VCaP (cell line): ENCODE results near the gene DUS3L.
A peak's percentile ranks its signal among the peaks of the same experiment; 100 is the strongest.

Experiments used
- H3K27ac ChIP-seq: fragments of 450-650 bp; 2 replicates; pipeline ENCODE4 v1.5.1; 2017
- TF ChIP-seq, protein P1 (sequence below): fragments of 450-650 bp; conservative IDR thresholded peaks from 2 replicates; pipeline ENCODE4 v1.5.1; 2017; ENCODE audit warnings: mild to moderate bottlenecking, moderate library complexity

Gene DUS3L

DNA sequence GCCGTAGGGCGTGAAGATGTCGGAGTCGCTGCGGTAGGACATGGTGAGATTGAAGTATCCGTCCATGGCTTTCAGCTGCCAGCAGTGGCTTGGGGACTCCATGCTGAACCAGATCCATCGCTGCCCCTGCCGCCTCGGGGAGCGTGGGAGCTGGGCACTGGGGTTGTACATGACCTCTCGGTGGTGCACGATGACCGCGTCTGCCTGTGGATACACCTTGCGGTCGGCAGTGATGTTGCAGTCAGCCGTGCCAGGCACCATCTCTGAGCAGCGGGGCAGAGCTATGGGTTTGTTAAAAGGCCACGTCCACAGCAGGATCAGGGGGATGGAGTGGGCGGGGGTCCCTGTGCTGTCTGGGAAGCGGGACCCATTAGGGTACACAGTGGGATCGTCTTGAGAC, 41.1 kb upstream of the DUS3L start:
- TF ChIP-seq, protein P1, sequence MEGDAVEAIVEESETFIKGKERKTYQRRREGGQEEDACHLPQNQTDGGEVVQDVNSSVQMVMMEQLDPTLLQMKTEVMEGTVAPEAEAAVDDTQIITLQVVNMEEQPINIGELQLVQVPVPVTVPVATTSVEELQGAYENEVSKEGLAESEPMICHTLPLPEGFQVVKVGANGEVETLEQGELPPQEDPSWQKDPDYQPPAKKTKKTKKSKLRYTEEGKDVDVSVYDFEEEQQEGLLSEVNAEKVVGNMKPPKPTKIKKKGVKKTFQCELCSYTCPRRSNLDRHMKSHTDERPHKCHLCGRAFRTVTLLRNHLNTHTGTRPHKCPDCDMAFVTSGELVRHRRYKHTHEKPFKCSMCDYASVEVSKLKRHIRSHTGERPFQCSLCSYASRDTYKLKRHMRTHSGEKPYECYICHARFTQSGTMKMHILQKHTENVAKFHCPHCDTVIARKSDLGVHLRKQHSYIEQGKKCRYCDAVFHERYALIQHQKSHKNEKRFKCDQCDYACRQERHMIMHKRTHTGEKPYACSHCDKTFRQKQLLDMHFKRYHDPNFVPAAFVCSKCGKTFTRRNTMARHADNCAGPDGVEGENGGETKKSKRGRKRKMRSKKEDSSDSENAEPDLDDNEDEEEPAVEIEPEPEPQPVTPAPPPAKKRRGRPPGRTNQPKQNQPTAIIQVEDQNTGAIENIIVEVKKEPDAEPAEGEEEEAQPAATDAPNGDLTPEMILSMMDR = no peak
- H3K27ac ChIP-seq = no peak overlapping the region

DNA sequence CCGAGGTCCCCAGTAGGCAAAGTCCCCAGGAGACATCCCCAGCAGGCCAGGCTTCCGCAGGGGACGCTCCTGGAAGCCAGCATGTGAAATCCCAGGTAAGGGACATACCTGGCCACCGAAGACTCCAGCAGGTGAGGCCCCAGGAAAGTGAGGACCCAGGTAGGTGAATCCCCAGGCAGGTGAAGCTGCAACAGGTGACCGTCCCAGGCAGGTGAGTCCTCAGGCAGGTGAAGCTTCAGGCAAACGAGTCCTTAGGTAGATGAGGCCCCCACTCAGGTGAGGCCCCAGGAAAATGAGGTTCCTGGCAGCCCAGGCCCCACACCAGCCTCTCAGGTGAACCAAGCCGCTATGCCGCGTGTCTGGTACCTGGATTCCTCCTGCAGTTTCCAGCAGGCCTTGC, 40.2 kb upstream of the DUS3L start:
- H3K27ac ChIP-seq = no peak overlapping the region
- TF ChIP-seq, protein P1 = no peak

DNA sequence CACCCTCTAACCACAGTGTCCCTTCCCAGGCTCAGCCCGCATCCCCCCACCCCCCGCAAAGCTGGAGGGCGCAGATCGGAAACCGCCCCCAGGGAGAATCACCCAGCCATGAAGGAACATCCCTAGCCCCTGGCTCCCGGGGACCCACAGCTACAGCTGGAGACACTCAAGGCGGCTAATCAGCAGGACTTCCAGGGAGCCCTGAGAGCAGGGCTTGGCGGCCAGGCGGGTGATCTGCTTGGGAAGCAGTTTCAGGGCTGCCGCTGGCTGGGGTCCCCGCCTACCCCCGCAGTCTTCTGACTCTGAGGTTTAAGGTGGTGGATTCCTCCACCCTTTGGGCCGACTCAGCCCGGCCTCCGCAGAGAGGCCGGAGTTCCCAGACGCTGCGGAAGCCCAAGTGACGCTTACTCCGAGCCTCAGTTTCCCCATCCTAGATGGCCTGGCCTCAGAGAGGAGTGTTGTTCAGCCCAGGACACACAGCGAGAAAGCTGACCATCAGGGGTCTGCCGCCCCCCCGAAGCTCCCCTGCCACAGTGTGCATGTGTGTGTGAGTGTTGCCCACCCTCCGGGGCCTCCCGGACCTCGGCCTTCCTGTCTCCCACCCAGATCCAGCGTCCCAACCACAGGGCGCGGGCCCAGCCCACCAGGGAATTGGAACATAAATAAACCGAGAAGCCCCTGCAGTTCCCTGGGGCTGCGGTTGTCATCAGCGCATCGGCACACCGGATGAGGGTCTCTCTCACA, 38.8 kb upstream of the DUS3L start:
- TF ChIP-seq, protein P1 = no peak
- no peak overlapping the region for H3K27ac ChIP-seq

DNA sequence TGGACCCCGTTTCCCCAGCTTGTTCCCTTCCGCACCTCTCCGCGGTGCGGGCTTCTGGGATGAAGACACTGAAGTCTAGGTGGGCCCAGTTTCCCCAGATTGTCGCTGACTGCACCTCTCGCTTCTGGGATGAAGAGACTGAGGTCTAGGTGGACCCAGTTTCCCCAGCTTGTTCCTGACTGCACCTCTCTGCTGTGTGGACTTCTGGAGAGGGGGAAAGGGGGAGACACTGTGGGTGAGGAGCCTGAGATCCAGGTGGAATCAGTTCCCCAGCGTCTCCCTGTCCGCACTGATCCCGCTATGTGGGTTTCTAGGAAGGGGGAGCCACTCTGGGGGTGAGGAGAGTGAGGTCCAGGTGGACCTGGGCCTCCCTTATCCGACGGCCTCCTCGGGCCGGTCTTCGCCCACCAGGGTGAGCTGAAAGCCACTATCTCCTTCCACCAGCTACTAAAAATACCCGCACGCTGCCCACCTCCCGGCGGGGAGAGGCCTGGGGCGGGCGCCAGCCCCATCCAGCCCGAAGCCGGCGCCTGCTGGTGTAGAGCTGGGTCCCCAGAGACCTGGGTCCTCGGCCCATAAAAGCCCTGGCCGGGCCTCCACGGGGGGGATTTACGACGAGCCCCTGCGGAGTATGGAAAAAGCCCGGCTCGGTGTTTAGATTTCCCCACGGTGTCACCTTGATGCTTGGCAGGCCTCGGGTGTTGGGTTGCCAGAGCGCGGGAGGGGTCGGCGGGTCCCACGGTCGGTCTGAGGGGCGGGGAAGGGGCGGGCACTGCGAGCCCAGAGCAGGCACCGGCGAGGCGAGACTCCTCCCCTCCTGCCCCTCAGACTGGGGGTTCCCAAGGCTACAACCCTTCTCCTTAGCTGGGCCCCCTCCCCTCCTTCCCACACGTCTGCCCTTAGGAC, 38.0 kb upstream of the DUS3L start:
- H3K27ac ChIP-seq = peak overlapping the region; percentile 59; the same call in 1 of the 2 replicates

DNA sequence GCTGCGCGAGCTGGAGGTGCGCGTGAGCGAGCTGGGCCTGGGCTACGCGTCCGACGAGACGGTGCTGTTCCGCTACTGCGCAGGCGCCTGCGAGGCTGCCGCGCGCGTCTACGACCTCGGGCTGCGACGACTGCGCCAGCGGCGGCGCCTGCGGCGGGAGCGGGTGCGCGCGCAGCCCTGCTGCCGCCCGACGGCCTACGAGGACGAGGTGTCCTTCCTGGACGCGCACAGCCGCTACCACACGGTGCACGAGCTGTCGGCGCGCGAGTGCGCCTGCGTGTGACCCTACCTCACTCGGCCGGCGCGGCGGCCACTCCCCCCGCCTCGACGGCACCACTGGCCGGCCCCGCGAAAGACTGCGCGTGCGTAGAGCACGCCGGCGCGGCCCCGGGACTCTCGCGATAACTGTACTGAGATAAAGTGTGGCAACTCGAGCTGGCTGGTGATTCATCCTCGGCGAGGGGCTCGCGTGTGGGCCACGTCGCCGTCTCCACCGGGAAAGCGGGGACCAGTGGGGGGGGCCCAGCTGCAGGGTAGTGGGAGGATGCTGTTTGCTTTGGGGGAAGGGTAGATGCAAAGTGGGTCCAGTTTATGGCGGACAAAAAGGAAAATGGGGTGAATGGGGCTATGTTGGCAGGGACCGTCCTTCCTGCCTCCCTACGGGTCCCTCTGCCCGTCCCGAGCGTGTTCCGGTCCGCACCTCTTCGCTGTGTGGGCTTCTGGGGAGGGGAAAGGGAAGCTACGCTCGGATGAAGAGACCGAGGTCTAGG, 37.1 kb upstream of the DUS3L start:
- TF ChIP-seq, protein P1 = no peak
- peak overlapping the region; percentile 59 for H3K27ac ChIP-seq

More for the DNA sequence above, 38.0 kb upstream of the DUS3L start:
- TF ChIP-seq, protein P1 = no peak

DNA sequence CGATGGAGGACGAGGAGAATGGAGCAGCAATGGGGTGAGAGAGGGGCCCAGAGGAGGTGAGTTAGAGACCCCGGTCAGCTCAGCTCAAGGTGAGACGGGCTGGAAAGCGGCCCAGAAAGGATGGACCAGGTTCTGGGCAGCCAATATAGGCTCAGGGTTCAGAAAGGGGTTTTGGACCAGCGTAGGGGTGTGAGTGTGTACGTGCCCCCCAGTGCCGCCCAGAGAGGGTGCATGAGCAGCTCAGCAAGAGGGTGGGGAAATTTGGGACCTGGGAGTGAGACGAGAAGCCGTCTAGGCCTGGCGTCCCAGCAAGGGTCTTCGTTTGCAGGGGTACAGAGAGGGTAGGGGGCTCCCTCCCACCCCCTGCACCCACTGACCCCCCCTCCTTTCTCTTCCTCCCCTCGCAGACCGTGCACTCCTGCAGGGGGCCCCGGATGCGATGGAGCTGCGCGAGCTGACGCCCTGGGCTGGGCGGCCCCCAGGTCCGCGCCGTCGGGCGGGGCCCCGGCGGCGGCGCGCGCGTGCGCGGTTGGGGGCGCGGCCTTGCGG, 36.5 kb upstream of the DUS3L start:
- H3K27ac ChIP-seq = peak overlapping the region; percentile 59
- TF ChIP-seq, protein P1 = no peak
